CD4-positive, alpha-beta T cell treated with Interleukin-6 at 100 ng/mL for 8 hours (primary cell): Measurements from ENCODE around the gene TSGA10IP.
"Not testable (repeated sequence)": the region's sequence is repeated elsewhere in the genome, so short reads cannot be mapped to it uniquely, and the experiment has no call there.

ENCODE experiments used
- DNase-seq: peaks from one replicate; pipeline ENCODE4 v3.0.0-alpha.2; 2020; ENCODE audit warnings: mixed read lengths, low spot score

TSGA10IP gene

DNA sequence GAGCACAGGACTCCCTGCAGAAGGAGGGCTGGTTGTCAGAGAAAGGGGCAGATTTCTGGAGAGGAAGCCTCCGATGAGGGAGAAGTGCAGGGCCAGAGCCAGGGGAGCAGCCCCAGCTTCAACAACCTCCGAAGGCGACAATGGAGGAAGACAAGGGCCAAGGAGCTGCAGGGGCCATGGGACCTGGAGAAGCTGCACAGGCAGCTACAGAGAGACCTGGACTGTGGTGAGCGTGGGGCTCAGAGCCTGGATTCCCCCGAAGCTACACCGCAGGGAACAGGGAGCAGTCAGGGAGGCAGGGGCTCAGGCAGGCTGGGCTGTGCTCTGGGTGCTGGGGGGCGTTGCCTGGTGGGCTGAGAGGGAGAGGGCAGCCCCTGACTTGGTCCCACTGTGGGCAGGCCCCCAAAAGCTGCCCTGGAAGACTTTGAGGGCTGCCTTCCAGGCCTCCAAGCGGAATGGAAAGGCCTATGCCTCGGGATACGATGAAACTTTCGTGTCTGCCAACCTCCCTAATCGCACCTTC lies 2.4 kb downstream of the TSGA10IP start:
- no peak for DNase-seq

DNA sequence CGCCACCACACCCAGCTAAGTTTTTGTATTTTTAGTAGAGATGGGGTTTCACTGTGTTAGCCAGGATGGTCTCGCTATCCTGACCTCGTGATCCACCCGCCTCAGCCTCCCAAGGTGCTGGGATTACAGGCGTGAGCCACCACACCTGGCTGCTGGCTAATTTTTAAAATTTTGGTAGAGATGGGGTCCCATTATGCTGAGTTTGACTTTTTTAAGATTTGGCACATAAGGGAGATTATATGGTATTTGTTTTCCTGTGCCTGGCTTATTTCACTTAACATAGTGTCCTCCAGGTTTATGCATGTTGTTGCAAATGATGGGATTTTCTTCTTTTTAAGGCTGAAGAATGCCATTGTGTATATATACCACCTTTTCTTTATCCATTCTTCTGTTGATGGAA lies 5.4 kb downstream of the TSGA10IP start:
- DNase-seq: not testable (repeated sequence)

DNA sequence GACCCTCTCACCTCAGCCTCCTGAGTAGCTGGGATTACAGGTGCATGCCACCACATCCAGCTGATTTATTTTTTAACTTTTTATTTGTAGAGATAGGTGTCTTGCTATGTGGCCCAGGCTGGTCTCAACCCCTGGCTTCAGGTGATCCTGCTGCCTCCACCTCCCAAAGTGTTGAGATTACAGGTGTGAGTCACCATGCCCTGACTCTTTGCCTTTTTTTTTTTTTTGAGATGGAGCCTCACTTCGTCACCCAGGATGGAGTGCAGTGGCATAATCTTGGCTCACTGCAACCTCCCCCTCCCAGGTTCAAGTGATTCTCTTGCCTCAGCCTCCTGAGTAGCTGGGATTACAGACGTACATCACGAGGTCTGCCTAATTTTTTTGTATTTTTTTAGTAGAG lies 6.4 kb downstream of the TSGA10IP start:
- DNase-seq: not testable (repeated sequence)

DNA sequence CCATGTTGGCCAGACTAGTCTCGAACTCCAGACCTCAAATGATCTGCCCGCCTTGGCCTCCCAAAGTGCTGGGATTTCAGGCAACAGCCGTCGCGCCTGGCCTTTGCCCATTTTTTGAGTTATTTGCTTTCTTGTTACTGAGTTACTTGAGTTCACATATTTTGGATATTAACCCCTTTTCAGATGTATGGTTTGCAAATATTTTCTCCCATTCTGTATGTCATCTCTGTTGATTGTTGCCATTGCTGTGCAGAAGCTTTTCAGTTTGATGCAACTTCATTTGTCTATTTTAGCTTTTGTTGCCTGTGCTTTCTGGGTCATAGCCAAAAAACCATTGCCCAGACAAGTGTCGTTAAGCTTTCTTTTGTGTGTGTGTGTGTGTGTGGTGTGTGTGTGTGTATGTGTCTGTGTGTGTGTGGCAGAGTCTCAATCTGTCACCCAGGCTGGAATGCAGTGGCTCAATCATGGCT lies 6.8 kb downstream of the TSGA10IP start:
- DNase-seq: no peak

DNA sequence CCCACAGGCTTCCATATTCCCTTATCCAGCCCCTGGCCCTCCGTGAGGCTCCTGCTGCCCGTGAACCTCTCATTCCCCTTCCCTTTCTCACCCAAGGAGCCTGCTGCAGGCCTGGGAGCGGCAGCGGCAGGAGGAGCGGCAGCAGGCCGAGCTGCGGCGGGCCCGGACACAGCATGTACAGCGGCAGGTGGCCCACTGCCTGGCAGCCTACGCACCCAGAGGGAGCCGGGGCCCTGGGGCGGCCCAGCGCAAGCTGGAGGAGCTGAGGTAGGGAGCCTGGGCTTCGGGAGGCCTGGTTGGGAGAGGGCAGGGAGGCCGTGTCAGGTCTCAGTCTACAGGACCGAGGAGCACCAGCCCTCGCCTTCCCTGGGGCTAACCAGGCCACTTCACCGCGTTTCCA lies 8.2 kb downstream of the TSGA10IP start:
- no peak for DNase-seq

DNA sequence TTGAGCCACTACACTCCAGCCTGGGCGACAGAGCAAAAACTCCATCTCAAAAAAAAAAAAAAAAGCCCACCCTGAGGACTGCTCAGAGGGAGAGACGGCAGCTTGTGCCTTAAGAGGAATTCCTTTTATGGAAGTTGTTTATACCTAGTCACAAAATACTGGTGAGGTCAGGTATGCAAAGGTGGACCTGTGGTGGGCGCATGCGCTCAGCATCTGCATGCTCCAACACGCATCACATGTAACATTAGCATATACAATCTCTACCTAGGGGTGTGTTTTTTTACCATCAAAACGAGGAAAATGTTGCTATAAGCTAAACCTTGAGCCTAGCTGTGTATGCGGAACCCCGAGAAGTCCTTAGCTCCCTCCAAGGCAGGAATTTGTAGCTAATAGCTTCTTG lies 9.5 kb downstream of the TSGA10IP start:
- no peak for DNase-seq

DNA sequence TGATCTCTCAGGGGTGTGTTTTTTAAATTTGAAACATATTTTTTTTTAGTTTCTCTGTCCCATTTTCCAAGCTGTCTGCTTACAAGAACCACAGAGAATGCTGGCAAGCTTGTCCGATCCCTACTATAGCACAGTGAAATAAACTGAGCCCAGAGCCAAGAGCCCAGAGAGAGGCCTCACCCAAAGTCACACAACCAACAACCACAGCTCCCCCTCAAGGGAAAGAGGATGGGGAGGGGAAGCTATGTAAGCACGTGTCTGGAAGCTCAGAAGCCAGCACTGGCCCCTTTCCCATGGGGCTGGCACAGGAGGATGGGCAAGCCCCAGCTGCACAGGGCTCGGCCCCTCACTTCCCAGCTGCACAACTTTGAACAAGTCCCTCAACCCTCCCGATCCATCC lies 13.0 kb downstream of the TSGA10IP start:
- no peak for DNase-seq

DNA sequence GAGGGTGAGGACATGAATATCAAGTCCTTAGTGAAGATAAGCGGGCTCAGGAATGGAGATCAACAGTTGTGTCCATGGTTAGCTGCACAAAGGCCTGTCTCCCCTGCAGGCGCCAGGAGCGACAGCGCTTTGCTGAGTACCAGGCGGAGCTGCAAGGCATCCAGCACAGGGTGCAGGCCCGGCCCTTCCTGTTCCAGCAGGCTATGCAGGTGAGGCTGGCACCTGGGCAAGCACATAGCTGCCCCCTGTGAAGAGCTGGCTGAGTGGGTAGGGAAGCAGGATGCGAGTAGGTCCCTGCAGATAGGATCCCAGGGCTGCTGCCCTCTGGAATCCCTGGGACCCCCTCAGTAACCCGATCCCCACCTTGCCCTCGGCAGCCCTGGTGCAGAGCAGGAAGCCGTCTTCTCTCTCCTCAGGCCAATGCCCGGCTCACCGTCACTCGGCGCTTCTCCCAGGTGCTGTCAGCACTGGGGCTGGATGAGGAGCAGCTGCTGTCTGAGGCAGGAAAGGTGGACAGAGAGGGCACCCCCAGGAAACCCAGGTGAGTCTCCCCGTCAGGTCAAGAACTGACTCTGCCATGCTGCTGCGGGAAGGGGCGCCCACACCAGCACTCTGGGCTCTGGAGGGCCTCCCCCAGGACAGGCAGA lies 13.6 kb downstream of the TSGA10IP start:
- DNase-seq: no peak

DNA sequence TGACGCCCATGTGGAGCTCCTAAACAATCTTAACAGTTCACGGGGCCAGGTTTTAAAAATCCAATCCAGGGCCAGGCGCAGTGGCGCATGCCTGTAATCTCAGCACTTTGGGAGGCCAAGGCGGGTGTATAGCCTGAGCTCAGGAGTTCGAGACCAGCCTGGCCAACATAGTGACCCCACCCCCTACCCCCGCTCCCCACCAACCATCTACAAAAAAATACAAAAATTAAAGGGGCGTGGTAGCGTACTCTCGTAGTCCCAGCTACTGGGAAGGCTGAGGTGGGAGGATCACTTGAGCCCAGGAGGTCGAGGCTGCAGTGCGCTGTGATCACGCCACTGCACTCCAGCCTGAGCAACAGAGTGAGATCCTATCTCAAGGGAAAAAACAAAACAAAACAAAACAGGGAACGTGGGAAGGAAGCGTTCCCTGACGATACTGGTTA lies 15.6 kb downstream of the TSGA10IP start:
- no peak for DNase-seq

DNA sequence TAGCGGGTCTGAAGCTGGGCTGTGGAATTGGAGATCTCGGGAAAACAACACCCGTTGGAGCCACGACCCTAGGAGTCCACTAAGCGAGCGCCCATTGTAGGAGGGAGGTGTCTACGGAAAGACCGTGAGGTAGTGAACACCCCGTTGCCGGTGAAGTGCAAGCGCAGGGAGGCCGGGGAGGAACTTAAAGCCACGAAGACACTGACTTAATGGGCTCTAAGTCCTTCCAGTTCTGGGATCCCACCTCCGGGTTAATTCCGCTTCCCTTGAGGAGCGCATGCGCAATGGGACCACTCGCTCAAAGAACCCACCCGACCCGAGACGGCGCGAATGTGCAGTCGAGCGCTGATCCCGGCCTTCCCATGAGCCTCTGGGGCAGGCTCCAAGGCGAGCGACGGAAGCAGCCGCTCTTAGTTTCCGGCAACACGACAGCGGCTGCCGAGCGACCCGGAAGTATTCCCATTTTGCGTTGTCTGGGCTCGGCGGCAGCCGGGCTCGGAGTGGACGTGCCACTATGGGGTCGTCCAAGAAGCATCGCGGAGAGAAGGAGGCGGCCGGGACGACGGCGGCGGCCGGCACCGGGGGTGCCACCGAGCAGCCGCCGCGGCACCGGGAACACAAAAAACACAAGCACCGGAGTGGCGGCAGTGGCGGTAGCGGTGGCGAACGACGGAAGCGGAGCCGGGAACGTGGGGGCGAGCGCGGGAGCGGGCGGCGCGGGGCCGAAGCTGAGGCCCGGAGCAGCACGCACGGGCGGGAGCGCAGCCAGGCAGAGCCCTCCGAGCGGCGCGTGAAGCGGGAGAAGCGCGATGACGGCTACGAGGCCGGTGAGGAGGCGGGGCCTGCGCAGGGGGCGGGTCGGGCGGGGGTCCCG lies 16.2 kb downstream of the TSGA10IP start, which contains the start of gene SART1:
SART1 (plus strand) TSS at position 468 of the 874 bp plus-strand sequence; CDS start at position 515, 47 bp downstream.
- DNase-seq: peak; percentile 97

DNA sequence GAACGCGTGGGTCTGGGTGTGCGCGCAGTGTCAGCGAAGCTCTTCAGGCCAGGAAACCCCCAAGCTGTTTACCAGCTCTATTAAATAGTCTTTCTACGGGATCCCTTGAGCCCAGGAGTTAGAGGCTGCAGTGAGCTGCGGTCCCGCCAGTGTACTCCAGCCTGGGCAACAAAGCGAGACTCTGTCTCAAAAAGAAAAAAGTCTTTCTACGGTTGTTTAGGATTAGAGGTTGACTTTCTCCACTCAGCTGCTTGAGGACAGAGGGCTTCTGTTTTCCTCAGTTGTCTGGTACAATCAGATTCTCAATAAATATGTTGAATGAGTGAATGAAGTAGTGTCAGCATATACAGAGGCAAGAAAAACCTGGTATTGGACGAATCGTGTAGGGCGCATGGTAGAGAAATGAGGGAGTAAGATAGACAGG lies 16.9 kb downstream of the TSGA10IP start:
- DNase-seq: peak; percentile 37

DNA sequence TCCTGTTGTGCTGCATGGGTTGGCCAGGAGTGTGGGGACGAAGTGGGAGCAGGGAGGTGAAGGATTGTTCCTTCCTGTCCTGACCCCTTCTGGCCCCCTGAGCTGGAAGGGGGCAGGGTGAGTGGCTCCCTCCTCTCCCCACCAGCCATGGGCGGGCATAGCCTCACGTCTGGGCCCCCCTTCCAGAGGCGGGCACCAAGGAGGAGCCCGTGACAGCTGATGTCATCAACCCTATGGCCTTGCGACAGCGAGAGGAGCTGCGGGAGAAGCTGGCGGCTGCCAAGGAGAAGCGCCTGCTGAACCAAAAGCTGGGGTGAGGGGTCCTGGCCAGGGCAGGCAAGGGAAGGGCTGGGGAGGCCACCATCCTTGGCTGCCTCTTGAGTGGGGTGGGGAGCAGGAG lies 19.6 kb downstream of the TSGA10IP start:
- DNase-seq: no peak

DNA sequence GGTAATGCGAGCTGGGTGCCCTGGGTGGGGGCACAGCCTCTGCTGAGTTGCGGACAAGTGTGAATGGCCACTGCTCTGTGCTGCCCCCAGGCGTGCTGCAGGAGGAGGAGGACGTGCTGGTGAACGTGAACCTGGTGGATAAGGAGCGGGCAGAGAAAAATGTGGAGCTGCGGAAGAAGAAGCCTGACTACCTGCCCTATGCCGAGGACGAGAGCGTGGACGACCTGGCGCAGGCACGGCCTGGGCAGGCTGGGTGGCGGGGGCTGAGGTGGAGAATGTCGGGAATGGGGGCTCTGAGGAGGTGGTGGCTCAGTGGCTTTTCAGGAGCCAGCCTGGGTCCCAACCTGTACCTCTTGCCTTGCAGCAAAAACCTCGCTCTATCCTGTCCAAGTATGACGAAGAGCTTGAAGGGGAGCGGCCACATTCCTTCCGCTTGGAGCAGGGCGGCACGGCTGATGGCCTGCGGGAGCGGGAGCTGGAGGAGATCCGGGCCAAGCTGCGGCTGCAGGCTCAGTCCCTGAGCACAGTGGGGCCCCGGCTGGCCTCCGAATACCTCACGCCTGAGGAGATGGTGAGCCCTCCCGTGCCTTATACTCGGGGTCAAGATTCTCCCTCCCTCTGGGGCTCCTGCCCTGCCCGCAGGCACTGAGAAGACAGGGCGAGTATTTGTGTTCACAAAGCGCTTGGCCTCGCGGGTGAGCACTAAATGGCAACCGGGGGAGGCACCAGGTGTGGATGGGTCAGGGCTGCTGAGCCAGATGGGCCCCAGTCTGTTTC lies 20.9 kb downstream of the TSGA10IP start:
- DNase-seq: no peak

DNA sequence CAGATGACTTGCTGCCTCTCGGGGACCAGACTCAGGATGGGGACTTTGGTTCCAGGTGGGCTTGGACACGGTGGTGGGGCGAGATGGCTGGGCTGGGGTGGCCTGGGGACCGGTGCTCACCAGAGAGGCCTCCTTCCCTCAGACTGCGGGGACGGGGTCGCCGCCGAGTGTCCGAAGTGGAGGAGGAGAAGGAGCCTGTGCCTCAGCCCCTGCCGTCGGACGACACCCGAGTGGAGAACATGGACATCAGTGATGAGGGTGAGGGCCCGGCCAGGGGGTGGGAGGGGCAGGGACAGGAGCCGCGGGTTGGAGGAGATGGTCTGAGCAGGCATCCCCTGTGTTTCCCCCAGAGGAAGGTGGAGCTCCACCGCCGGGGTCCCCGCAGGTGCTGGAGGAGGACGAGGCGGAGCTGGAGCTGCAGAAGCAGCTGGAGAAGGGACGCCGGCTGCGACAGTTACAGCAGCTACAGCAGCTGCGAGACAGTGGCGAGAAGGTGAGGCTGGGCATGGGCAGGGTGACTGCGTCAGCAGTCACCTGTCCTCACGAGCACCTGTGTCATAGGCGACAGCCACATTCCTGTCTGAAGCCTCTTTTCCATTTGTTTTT lies 22.2 kb downstream of the TSGA10IP start:
- DNase-seq: no peak

DNA sequence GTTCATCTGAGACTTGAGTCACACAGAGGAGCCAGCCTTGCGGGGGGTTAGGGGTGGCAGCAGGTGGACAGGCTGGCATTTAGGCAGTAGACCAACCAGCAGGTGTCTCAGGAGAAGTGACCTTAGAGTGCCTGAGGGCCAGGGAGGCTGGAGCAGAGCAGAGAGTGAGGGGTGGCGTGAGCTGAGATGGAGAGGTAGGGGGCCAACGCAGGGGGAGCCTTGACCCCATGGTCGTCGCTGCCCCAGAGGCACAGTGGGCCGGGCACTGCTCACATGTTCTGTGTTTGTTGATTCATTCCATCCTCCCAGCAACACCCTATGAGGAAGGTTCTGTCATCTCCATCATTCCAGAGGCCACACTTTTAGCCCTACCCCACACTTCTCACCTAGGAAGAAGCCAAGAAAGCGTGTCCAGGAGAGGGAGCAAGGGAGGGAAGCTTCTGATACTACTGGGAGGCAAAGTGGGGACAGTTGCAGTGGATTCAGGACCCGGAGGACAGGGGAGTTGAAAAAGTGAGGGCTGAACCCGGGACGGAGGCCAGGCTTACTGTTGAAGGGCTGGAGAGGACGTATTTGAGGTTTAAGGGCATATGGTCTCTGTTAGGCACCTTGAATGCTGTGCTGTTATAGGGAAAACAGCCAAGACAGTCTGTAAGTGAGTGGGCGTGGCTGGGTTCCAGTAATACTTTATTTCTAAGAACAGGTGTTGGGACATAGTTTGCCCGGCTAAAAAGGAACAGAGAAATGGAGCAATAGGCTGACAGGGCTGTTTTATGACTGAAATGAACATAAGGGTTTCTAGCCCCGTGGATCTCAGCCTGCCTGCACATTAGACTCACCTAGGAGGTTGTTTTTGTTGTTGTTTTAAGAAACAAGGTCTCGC lies 23.6 kb downstream of the TSGA10IP start:
- no peak for DNase-seq

DNA sequence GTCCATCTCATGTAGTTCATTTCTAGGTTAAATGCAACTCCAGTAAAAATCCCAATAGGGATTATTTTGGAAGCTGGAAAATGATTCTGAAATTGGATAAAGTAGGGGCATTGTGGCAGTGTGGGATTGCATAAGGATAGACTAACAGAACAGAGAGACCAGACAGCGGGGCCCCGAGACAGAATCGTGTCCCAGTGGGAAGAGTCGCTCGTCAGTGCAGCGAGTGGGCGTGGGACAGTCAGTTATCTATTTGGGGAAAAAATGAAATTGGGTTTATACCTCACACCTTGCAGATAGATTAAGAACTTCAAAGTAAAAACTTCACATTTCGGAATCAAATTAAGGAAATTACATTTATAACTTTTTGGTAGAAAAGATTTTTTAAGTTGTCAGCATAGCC lies 26.8 kb downstream of the TSGA10IP start:
- DNase-seq: no peak

DNA sequence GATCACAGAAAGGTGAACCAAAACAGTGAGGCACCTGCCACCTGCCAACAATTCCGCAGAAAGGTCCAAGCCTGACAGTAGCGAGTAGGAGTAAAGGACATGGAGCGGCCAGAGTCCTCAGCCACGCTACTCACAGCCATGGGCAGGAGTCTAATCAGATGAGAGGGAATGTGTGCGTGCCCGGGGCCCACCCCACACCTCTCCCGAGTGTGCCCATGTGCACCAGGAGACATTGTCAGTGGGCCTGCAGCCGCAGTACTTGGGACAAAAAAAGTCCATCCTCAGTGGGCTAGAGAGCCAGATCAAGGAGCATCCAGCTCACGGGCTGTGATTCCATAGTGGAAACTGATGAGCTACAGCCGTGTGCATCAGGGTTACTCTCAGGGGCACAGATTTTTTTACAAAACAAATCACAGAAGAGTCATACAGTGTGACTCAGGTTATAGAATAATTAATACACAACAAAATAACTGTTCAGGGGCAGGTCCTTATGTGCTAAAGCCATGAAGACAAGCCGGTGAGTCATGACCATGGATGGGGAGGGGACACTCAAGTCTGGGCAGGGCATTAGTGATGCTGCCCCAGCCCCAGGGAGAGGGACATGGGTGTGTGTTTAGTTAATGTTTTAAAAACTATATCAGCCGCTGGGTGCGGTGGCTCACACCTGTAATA lies 28.3 kb downstream of the TSGA10IP start:
- no peak for DNase-seq

DNA sequence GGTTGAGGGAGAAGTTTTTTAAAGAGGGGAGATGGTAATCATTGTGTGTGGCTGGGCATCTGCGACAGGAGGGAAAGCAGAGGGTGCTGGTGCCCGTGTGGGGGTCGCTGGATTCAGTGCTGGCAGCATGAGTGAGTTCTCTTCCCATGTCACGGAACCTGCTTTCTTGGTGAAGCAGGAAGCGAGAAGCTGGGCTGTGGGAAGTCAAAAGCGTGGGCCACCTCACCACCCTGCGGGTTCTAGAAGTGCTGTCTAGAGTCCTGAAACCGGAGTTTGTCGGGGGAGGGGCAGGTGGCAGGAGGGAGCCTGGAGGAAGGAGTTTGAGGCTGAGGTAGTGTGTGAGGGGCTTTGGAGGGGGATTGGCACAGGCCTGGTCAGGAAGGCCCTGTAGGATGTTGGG lies 30.5 kb downstream of the TSGA10IP start:
- DNase-seq: no peak

DNA sequence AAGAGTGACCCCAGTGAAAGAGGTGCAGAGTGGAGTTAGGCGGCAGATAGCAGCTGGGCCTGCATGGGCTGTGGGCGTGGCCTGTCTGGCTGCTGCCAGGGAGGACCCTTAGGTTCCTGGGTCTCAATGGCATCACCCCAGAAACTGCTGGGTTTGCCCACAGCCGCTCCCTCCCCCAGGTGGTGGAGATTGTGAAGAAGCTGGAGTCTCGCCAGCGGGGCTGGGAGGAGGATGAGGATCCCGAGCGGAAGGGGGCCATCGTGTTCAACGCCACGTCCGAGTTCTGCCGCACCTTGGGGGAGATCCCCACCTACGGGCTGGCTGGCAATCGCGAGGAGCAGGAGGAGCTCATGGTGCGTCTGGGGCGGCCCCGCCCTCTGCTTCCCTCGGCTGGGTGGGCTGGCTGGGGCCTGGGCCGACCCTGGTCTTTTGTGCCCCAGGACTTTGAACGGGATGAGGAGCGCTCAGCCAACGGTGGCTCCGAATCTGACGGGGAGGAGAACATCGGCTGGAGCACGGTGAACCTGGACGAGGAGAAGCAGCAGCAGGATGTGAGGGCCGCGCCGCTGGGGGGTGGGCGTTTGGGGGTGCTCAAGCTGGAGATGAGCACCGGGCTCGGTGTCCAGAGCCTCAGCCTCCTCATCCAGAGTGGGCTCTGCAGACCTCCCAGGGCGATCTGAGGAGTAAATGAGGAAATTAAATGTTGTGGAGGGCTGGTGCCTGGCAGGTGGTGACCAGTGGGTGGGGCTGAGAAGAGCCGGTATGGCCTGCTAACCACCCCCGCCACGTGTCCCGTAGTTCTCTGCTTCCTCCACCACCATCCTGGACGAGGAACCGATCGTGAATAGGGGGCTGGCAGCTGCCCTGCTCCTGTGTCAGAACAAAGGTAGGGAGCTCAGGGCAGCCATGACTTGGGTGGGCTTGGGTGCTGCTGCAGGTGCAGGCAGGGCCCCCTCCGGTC lies 31.2 kb downstream of the TSGA10IP start:
- no peak for DNase-seq
